Measurements from ENCODE around the gene KRTAP16-1. TPM values are rescaled to one million over a fixed set of nuclear protein-coding genes. Genes with fewer than 3 reads are reported as not detected.

The KRTAP16-1 gene
- total RNA-seq, 2 donors from 2014 or later, result not detected

- intact Hi-C loops (cut with DNase I), result no loop called here
- H3K4me3 ChIP-seq, result no peak overlapping the region
- no peaks in the 10 kb centered on the region for H3K4me1 ChIP-seq
- ATAC-seq, result no peak
- H3K36me3 ChIP-seq (replicated peaks in 1 of 2; ENCODE audit: insufficient read depth in 1 of 2, low read depth in 2 of 2), result no peaks in the 10 kb centered on the region
- no peak overlapping the region for H3K27ac ChIP-seq
- no peaks in the 10 kb centered on the region for H3K27me3 ChIP-seq
- WGBS, 2 donors, result 69 to 89% methylated on average over 1 of the region's 1 CpG
- no peaks in the 10 kb centered on the region for H3K9me3 ChIP-seq
- TF ChIP-seq CTCF (IDR thresholded peaks at IDR 0.05) (no peak), POLR2A (IDR thresholded peaks at IDR 0.05) (no peak)
- no peak for DNase-seq
These were observed 2.0 kb upstream of the KRTAP16-1 start for GRCh38 chr17:41311111-41311510.

DNA sequence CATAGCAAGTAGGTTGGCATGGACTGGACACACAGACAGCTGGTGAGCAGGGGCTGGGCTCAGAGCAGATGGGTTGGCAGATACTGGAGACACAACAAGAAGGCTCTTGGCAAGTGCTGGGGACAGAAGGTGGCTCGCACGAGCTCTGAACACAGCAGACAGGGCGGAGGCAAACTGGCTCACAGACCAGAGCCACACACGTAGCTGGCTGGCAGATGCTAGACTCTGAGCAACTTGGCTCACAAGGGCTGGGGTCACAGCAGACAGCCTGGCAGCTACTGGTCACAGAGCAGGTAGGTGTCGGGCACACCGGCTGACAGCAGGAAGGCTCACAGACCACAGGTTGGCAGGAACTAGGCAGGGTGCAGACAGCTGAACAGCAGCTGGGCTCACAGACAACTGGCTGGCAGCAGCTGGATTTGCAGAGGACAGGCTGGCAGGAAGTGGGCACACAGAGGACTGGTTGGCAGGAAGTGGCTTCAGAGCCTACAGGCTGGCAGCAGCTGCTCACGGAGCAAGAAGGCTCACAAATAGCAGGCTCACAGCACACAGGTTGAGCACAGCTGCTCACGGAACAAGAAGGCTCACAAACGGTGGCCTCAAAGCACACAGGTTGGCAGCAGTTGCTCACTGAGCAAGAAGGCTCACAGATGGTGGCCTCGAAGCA lies 725 bp downstream of the KRTAP16-1 start:
- Histone ChIP-seq H3K9me3 (no peaks in the 10 kb centered on the region), H3K4me1 (no peaks in the 10 kb centered on the region), H3K27ac (no peak overlapping the region), H3K36me3 (replicated peaks in 1 of 2; ENCODE audit: insufficient read depth in 1 of 2, low read depth in 2 of 2) (no peaks in the 10 kb centered on the region), H3K27me3 (no peaks in the 10 kb centered on the region), H3K4me3 (no peak overlapping the region)
- ATAC-seq (peak; percentile 21), DNase-seq (peak in 3 of 4 donors; percentile 34 to 46 (median 40))
- no peak for TF ChIP-seq CTCF (IDR thresholded peaks at IDR 0.05)
- no peak for TF ChIP-seq POLR2A (IDR thresholded peaks at IDR 0.05)
- WGBS, 2 donors, result 42 to 61% methylated on average over 6 to 10 of the region's 10 CpGs
- intact Hi-C loops (cut with DNase I), result no loop called here

GRCh38 chr17:41307647-41308046 lies 1.5 kb downstream of the KRTAP16-1 start:
- Histone ChIP-seq H3K4me3 (no peak overlapping the region), H3K27ac (no peak overlapping the region), H3K27me3 (no peaks in the 10 kb centered on the region), H3K4me1 (no peaks in the 10 kb centered on the region), H3K36me3 (replicated peaks in 1 of 2; ENCODE audit: insufficient read depth in 1 of 2, low read depth in 2 of 2) (no peaks in the 10 kb centered on the region), H3K9me3 (no peaks in the 10 kb centered on the region)
- 61 to 68% methylated on average over 9 of the region's 9 CpGs for whole genome bisulfite sequencing, 2 donors
- TF ChIP-seq POLR2A (IDR thresholded peaks at IDR 0.05) (no peak), CTCF (IDR thresholded peaks at IDR 0.05) (no peak)
- DNase-seq, result peak in 1 of 4 donors; percentile 13
- no peak for ATAC-seq
- intact Hi-C loops (cut with DNase I), result no loop called here

GRCh38 chr17:41304091-41304490 lies 5.0 kb downstream of the KRTAP16-1 start:
- intact Hi-C loops (cut with DNase I), result no loop called here
- H3K27ac ChIP-seq, result no peak overlapping the region
- TF ChIP-seq POLR2A (IDR thresholded peaks at IDR 0.05) (no peak), CTCF (IDR thresholded peaks at IDR 0.05) (no peak)
- H3K36me3 ChIP-seq (replicated peaks in 1 of 2; ENCODE audit: insufficient read depth in 1 of 2, low read depth in 2 of 2), result no peaks in the 10 kb centered on the region
- DNase-seq (no peak), ATAC-seq (no peak)
- H3K4me3 ChIP-seq, result no peak overlapping the region
- no peaks in the 10 kb centered on the region for H3K9me3 ChIP-seq
- no peaks in the 10 kb centered on the region for H3K4me1 ChIP-seq
- H3K27me3 ChIP-seq, result no peaks in the 10 kb centered on the region
- 72 to 75% methylated on average over 12 of the region's 12 CpGs for WGBS, 2 donors

DNA sequence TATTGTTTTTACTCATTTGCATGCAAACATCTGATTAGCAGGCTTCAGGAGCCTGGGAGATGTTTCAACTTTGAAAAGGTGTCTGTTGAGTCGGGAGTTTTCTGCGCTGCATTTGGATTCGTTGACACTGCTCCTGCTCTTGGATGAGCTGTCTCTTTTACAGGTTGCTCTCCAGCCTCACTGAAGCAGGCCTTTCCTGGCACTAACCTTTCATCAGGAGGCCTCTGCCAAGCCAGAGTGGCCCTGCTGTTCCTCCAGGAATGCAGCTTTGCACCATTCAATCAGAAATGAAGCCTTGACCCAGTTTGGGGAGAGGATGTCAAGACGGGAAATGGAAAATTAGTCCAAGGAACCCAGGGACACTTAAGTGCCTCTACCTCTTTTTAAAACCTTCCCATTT lies 6.1 kb downstream of the KRTAP16-1 start:
- no peaks in the 10 kb centered on the region for H3K9me3 ChIP-seq
- H3K4me3 ChIP-seq, result no peak overlapping the region
- H3K27me3 ChIP-seq, result no peaks in the 10 kb centered on the region
- H3K4me1 ChIP-seq, result no peaks in the 10 kb centered on the region
- TF ChIP-seq POLR2A (IDR thresholded peaks at IDR 0.05) (no peak), CTCF (IDR thresholded peaks at IDR 0.05) (no peak)
- intact Hi-C loops (cut with DNase I), result no loop called here
- no peaks in the 10 kb centered on the region for H3K36me3 ChIP-seq (replicated peaks in 1 of 2; ENCODE audit: insufficient read depth in 1 of 2, low read depth in 2 of 2)
- H3K27ac ChIP-seq, result no peak overlapping the region
- 70 to 71% methylated on average over 4 of the region's 4 CpGs for WGBS, 2 donors
- DNase-seq (no peak), ATAC-seq (no peak)

Measured in body of pancreas (tissue), 4 donors.